CD1c-positive myeloid dendritic cell (primary cell): ENCODE results near the gene PGLYRP4.
A peak's percentile ranks its signal among the peaks of the same experiment; 100 is the strongest.

Experiments used
- DNase-seq: peaks from one replicate; pipeline ENCODE4 v3.0.0-alpha.2; 2016; ENCODE audit errors: extremely low spot score

Gene PGLYRP4

GRCh38 chr1:153375511-153375910 lies 26.9 kb upstream of the PGLYRP4 start, which contains the start of gene S100A12:
Gene S100A12, minus strand, starts transcription at chr1:153375621. Its CDS starts 1,029 bp downstream, at chr1:153374592.
- peak; percentile 72 for DNase-seq

DNA sequence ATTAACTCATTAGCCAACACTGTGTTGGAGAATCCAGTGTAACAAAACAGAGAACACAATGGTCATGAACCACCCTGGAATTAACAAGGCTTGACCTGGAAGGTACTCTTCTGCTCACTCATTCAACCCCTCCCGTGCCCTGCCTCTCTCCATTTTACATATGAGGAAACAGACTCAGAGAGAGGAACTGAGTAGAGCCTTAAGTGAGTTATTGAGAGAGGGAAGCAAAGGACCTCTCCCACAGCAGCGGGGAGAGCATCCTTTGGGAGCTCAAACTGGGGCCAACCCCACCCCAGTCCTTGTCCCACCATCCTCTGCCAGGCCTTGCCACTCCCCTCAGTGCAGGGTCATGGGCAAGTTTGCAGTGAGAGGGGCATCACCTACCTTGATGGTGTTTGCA lies 25.4 kb upstream of the PGLYRP4 start:
- peak; percentile 64 for DNase-seq

GRCh38 chr1:153372571-153372970 lies 23.9 kb upstream of the PGLYRP4 start:
- DNase-seq, result no peak

- no peak for DNase-seq
Observed at GRCh38 chr1:153371231-153371630, 22.6 kb upstream of the PGLYRP4 start.

DNA sequence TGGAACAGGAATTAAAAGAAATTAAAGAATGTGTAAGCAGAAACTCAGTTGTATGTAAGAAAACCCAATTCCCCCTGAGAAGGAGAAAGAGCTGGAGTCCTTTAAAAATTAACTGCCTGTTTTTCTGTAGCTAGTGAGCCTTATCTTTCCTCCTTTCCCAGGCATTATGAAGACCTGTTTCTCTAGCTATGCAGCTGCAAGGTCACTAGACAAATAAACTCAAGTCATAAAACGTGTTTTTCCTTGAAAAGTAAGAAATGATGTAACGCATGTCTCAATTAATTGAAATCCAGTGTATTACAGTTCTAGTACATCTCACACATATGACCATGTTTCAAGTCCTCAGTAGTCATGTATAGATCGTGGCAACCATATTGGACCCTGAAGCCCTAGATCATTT lies 21.5 kb upstream of the PGLYRP4 start:
- no peak for DNase-seq

- peak; percentile 39 for DNase-seq
Observed at GRCh38 chr1:153368495-153368894, 19.9 kb upstream of the PGLYRP4 start.

DNA sequence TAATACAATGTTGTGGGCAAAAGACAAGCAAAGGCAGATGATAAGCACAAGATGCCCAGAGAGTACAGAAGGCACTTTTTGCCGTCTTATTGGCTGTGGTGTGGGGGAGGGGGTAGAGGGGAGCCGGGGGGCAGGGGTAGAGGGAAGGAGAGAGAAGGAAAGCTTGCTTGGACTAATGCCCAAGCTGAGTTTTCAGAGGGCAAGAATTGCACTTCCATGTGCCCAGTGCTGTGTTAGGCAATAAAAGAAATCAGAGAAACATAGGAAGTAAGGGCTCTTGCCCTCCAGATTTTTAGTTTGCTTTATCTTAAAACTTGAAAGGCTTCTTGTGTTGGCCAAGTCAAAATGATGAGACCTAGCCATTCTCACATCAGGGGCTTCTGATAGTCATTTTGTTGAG lies 18.4 kb upstream of the PGLYRP4 start:
- DNase-seq, result no peak

DNA sequence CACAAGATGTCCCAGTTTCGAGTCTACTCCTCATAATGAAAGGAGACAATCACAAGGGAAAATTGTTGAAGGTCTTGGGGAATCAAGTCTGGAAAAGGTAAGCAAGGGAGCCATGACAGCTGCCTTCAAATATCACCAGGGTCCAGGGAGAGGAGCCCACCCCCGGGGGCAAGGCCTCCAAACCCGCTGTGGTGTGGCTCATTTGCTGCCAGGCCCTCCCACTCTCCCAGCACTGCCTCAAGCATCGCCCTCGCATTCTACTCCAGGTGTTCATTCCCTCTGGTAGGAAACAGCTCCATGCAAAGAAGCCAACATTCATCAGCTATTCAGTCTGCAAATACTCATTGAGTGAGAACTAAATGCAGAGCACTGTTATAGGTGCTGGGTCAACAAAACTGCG lies 17.6 kb upstream of the PGLYRP4 start:
- no peak for DNase-seq

- DNase-seq, result no peak
Observed at GRCh38 chr1:153365696-153366095, 17.1 kb upstream of the PGLYRP4 start.

GRCh38 chr1:153364766-153365666 lies 16.4 kb upstream of the PGLYRP4 start:
- DNase-seq, result peak; percentile 23

- DNase-seq, result peak; percentile 33
Observed at GRCh38 chr1:153364156-153364555, 15.5 kb upstream of the PGLYRP4 start.

GRCh38 chr1:153363641-153364040 lies 15.0 kb upstream of the PGLYRP4 start:
- no peak for DNase-seq

DNA sequence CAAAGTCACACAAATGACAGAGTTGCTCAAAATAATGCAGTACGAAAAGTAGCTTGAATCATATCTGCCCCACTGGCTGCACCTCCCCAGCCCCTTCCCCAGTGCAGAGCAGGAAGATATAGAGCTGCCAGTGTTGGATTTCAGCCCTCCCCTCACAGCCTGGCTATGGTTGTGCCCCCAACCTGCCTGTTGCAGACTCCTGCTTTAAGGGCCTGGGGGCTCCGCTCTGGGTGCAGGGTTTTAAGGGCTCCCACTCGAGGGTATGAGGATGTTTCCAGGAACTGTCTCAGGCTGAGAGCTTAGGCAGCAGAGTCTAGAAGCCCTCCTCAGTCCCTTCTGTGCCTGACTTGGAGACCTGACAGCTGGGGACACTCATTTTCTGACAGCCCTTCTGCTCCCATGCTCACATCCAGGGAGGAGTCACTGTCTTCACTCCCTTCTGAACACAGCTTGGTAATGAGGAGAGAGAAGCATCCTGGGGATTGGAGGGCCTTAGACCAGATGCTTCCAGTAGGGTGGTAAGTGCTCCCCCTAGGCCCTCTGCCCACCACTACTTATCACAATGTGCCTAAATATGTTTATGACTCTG lies 13.6 kb upstream of the PGLYRP4 start:
- no peak for DNase-seq

- DNase-seq, result no peak
Observed at GRCh38 chr1:153361480-153362109, 13.0 kb upstream of the PGLYRP4 start.

- DNase-seq, result no peak
Observed at GRCh38 chr1:153360592-153361479, 12.2 kb upstream of the PGLYRP4 start.

DNA sequence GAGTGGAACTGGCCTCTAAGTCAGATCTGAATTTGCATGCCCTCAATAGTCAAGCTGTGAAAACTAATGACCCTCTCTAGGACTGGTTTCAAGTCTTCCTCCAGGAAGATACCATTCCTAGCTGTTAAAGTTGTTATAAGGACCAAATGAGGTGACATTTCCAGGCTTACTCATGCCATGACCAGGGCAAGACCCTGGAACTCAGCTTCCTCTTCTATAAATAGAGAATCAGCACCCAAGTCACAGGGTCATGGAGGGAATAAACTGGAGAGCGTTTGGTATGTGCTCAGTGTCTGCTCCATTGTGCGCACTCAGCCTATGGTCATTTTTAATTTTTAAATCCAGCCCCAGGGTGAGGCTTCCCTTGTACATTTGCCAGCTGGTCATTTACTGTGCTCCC lies 11.5 kb upstream of the PGLYRP4 start:
- peak; percentile 57 for DNase-seq

- DNase-seq, result no peak
Observed at GRCh38 chr1:153359241-153359640, 10.6 kb upstream of the PGLYRP4 start.

DNA sequence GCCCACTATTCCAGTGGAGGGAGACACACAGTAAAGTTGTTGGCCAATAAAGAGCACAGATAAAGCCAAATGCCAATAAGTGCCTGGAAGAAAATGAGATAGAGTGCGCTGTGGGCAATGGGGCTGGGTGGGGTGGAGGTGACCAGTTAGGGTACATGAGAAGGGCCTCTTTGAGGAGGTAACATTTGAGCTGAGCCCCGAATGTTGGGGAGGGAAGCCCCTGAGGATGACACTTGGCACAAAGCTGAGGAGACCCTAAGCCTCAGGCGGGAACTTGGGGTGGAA lies 10.0 kb upstream of the PGLYRP4 start:
- DNase-seq, result no peak

DNA sequence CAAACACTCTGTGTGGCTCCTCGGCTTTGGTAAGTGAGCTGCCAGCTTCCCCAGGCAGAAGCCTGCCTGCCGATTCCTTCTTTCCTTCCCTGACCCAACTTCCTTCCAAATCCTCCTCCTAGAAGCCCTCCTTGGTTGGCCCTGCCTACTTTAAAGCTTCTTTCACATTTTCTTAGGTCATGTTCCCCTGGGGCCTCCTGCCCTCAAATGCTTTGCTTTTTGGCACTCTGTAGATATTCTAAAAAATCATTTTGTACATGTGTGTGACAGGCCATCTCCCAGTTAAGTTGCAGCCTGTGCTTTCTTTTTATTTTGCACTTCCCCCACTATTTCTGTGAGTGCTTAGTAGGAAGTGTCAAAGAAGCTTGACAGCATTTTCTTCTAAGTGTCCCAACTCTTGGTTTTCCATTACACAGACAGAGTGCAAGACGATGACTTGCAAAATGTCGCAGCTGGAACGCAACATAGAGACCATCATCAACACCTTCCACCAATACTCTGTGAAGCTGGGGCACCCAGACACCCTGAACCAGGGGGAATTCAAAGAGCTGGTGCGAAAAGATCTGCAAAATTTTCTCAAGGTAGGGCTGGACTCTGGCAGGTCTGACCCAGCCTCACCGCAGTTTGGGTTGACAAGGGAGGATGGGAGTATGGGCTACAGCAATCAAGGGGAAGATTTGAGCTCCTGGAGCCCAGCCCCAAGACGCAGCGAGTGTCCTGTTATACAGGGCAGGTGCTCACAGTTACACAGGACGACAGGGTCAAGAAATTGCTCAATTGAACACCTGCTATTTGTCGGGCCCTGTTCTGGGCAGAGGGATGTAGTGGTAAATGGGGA lies 9.4 kb upstream of the PGLYRP4 start, which contains the start of gene S100A9:
TSS of gene S100A9 (plus strand) at position 2 of the 838 bp plus-strand sequence. CDS start at position 432, 430 bp downstream.
- DNase-seq, result peak; percentile 44

DNA sequence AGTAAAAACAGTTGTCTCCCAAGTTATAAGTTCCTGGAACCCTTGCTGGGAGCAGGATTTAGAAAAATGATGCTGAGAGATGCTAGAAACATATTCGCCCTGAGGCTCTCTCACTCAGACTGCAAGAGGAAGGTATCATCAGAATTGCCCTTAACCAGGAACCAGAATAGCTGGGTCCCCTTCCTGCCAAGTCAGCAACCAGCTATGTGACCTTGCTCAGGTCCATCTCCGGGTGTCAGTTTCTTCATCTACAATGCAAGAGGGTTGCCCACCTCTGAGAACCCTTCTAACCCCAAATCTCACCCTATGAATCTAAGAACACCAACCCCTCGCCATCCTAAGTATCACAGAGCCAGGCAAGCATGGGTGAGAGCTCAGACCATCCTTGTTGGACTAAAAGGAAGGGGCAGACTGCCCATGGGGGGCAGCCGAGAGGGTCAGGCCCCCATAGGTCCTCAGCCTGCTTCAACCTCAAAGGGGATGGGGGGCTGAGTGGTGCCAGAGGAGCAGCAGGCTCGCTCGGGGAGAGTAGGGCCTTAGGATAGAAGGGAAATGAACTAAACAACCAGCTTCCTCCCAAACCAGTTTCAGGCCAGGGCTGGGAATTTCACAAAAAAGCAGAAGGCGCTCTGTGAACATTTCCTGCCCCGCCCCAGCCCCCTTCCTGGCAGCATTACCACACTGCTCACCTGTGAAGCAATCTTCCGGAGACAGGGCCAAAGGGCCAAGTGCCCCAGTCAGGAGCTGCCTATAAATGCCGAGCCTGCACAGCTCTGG lies 8.6 kb upstream of the PGLYRP4 start:
- peak; percentile 80 for DNase-seq
